Measurements from ENCODE around the gene DHRS3.

Gene DHRS3

DNA sequence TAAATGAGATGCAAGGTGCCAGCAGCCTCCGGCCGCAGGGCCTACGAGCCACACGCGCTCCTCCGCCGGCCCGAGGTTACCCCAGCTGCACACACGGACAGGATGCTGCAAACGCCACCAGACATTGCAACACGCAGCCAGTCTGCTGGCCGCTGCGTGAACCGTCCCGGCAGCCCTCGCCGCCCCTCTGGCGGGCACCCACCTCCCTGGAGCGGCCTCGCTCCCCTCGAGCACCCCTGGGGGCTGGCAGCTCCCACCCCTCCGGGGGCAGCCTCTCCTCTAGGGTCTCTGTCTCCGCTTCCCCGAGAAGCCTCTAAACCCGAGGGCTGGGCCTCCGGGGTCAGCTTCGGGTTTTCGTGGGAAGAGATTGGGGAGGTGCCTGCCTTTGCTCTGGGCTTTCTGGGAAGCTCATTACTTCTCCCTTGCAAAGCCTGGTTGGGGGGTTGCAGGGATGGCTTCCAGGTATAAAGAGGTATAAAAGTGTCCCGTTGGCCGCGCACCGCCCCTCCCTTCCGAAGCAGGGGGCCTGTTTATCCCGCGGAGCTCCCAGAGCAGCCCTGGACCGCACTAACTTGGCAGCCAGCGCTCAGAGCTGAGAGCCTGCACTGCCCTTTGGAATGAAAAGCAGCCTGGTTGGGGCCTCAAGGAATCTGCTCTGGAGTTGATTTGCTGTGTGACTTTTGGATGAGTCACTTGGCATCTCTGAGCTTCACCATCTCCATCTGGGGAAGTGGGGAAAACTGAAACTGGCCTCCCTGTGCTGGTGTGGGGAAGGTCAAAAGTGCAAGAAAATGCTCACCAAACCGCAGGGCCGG, 21.8 kb downstream of the DHRS3 start:
- ATAC-seq (peak; percentile 45), DNase-seq (peak; percentile 54)

DNA sequence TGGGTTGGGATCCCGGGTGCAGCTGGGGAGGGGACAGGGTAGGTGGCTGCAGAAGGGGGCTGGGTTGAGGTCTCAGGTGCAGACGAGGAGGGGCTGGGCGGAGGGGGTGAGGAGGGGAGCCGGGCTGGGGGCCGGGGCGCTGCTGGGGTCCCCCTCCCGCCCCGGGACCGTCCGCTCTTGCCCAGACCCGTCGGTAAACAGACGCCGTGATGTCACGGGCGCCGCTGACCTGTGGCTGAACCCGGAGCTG, 22.3 kb downstream of the DHRS3 start:
- DNase-seq (no peak), ATAC-seq (no peak)

DNA sequence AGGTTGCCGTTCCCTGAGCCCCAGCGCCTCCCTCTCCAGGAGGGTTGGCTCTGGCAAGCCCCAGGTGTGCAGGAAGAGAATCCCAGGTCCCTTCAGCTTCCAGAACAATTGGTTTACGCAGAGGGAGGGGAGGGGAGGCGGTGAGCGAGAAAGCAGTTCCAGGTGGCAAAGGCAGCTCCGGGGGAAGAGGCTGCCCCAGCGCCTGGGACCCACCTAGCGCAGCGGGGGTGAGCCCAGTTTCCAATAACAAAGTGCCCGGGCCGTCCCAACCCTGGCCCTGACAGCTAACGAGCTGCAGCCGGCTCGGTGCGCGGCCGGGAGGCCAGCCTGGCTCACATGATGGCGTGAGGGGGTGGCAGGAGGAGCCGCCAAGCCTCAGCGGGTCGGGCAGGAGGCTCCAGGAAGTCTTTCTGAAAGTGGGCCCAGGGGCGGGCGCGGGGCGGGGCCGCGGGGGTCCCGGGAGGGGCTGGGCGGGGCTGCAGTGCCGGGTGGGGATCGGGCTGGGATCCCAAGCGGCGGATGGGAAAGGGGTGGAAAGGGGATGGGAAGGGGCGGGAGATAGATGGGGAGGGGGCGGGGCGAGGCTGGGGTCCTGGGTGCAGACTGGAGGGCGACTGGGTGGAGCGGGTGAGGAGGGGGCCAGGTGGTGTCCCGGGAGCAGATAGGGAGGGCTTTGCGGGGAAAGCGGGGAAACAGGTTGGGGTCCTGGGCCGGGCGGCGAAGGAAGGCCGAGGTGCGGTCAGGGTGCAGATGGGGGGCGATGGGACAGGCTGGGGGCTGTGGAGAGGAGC, 22.8 kb downstream of the DHRS3 start:
- DNase-seq (peak; percentile 59), ATAC-seq (peak; percentile 67)

DNA sequence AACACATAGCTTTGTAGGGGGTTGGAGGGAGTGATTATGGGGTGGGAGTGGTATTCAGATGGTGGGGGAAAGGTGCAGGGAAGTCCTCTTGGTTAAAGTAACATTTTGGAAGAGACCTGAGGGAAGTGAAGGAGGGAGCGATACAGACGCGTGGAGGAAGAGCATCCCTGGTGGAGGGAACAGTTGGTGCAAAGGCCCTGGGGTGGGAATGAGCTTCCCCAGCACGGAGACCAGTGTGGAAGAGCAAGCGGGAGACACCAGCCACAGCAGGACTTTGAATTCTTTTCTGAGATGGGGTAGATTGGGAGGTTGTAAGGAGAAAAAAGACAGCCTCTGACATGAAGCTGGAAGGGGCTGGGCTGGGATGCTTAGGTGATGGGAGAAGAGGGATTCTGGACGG, 23.5 kb downstream of the DHRS3 start:
- ATAC-seq (no peak), DNase-seq (no peak)

DNA sequence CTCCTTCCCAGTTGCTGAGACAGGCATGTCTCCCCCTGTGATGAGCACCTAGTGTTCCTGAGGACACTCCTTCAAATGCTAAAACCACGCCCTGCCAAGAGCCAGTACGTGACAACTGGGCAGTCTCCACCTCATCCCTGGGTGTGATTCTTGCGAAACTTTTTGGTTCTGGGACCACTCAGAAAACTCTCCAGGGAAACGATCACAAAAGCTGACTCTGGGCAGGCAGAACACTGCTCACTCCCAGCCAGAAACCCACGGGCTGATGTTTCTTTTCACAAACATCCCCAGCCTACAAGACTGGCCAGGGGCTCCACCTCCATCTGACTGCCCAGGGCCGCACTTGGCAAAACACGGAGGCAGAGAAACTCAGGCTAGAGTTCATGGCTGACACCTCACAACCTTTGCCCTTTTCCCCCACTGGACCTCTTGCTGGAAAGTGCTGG, 24.4 kb downstream of the DHRS3 start:
- DNase-seq = no peak
- no peak for ATAC-seq

DNA sequence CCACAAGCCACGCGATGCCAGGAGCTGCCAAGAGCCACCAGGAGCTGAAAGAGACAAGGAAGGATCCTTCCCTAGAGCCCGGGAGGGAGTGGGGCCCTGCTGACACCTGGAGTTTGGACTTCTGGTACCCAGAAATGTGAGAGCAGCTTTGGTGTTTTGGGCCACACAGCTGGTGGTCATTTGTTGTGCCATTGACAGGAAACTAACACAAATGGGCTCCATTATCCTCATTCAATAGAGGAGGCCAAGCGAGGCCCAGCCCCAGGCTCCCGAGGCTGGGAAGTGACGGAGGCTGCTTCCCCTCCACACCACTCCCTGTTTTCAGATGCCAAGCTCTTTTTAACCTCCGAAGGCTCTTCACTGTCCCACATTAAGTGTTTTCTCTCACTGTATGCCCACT, 25.5 kb downstream of the DHRS3 start:
- ATAC-seq (no peak), DNase-seq (no peak)

DNA sequence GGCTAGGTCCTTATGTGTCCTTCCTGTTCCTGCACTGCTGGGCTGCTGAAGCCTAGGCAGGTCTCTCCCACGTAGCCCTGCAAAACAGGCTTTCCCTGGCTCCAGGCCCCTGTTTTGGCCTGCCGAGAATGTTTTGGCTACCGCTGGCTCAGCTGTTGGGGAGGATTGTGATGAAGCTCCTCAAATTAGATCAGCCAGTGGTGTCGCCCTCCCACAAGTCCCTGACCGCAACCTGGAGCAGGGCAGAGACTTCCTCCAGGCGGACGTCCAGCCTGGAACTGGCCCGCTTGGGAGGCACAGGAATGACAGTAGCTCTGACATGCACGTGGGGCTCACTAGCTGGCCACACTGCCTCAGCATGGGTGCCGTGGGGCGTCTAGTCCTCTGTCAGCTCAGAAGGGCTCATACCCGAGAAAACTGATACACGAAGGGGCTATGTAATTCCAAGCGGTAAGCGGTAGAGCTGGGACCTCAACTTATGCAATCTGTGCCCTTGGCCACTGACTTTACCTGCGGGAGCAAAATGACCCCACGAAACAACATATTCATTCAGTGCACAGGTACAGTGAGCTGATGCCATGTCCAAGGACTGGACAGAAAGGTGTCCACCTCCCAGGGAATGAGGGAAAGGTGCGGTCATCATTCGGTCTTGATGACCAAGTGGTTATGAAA, 26.6 kb downstream of the DHRS3 start:
- DNase-seq = no peak
- no peak for ATAC-seq

DNA sequence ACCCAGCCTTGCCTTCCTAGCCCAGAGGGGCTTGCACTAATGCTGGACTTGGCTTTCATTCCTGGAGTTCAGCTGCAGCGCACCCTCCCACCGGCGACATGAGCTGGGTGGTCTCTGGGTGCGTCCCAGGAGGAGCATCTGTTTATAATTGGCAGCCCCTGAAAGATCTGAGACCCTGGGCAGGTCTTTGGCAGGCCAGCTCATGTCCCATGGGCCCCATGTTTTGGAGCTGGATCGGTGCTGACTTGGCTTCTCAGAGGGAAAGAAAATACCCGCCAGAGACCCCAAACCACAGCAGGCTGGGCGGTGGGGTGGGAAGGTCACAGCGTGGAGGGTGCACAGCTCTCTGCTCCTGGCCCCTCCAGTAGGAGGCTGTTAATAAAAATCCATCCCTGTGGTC, 29.3 kb downstream of the DHRS3 start:
- DNase-seq = no peak
- ATAC-seq = no peak

DNA sequence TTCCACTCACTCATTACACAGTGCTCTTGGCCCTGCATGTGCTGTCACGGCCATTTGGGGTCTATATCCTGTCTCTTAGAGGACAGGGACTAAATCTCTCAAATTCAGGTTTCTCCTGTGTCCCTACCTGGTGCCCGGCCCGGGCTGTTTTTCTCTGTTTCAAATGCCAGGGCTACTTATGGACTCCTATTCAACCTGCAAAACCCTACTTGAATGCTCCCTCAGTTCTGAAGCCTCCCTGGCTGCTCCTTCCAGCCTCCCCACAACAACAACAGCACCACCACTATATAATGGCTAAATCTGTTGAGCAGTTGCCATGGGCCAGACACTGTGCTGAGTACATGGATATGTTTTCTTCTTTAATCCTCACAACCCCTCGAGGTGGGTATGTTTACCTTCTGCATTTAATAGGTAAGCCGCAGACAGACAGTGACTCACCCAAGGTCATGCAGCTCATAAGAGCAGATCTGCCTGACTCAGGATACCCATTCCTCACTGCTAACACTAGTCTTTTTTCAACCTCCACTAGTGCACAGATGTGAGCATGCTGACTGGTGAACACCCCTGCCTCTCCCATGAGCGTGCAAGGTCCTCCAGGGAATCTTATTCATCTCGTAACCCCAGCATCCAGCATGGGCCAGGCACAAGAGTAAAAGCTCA, 29.9 kb downstream of the DHRS3 start:
- peak; percentile 44 for ATAC-seq

DNA sequence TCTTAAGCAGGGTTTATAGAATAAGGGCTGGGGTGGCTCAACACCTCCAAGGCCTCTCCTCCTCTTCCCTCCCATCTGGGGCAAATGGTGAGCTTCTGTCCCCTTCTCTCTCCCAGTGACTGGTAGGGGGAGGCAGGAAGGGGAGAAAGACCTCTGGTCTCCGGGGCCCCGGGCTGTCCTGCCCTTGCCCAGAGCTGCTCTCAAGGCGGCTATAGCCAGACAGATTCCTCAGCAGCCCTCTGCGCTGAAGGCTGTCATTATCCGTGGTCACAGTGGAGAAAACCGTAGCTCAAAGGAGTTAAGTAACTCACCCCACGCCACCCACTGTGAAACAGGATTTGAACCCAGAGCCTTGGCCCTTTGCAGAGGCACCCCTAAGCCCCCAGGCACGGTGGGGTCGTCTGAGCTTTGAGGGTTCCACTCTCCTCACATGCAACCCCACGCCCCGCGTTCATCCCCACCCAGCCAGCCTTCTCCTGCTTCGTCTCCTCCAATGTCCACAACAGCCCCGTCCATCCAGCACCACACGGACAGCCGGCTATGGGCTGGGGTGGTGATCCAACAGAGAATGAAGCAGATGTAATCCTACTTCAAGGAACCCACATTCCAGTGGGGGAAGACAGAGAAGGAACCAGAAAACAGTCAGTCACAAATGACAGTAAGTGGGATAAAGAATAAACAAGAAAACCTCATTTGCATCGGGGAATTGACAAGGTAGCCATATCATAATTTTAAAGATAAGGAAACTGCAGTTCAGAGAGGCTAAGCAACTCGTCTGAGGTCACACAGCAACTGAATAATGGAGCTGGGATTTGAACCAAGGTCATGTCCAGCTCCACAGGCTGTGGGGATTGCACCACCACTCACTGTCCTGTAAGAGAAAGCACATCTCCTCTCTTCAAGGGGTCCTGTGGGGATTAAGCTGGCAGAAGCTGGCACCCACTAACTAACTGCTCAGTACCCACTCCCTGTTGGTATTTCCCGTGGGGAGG, 31.8 kb downstream of the DHRS3 start:
- DNase-seq (no peak), ATAC-seq (no peak)

More for the DNA sequence above, 29.9 kb downstream of the DHRS3 start:
- DNase-seq = no peak

DNA sequence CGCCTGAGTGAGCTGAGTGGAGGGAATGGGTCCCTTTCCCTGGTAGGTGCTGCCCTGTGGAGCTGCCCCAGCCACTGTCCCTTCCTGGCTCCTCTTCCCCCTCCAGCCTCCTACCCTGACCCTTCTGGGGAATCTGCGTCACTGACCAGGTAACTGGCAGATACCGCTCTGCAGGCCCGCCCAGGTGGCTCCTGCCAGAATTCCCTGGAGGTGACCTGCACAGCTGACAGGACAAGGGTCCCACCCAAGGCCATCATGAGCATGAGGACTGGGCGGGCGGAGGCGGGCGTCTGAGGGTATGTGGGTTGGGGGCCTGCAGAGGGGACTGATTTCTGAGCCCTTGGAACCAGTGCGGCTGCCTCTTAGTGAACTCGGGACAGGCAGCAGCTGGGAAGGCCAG, 32.5 kb downstream of the DHRS3 start:
- DNase-seq (no peak), ATAC-seq (no peak)

DNA sequence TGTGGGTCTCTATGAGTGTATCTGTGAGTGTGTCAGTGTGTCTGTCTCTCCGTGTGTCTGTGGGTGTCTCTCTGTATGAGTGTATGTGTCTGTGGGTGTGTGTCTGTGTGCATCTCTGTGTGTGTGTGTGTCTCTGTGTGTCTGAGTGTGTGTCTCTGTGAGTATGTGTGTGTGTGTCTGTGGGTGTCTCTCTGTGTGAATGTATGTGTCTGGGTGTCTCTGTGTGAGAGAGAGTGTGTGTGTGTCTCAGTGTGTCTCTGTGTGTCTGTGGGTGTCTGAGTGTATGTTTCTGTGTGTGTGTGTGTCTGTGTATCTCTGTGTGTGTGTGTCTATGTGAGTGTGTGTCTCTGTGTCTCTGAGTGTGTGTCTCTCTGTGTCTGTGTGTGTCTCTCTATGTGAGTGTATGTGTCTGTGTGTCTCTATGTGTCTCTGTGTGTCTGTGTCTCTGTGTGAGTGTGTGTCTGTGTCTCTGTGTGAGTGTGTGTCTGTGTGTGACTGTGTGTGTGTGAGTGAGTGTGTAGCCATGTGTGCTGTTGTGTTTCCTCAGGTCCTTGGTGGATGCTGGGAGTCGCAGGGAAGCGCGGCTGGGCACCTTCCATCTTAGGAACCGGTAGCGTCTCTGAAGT, 33.0 kb downstream of the DHRS3 start:
- ATAC-seq (no peak), DNase-seq (no peak)

DNA sequence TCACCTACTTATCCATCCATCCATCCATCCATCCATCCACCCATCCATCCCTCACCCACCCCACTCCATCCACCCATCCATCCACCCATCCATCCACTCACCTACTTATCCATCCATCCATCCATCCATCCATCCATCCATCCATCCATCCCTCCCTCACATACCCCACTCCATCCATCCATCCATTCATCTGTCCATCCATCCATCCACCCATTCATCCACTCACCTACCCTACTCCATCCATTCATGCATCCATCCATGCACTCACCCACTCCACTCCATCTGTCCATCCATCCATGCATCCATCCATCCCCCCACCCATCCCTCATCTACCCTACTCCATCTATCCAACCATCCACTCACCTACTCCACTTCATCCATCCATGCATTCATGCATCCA, 34.5 kb downstream of the DHRS3 start:
- no peak for DNase-seq
- no peak for ATAC-seq

DNA sequence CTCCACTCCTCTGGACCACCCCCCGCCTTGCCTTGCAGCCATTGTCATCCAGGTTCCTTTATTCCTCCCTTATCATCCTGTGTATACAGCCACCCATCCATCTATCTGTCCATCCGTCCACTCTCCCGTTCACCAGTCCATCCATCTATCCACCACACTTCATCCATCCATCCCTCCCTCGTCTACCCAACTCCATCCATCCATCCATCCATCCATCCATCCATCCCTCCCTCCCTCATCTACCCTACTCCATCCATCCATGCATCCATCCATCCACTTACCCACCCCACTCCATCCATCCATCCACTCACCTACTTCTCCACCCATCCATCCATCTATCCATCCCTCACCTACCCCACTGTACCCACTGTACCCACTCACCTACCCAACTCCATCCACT, 35.4 kb downstream of the DHRS3 start:
- no peak for ATAC-seq

DNA sequence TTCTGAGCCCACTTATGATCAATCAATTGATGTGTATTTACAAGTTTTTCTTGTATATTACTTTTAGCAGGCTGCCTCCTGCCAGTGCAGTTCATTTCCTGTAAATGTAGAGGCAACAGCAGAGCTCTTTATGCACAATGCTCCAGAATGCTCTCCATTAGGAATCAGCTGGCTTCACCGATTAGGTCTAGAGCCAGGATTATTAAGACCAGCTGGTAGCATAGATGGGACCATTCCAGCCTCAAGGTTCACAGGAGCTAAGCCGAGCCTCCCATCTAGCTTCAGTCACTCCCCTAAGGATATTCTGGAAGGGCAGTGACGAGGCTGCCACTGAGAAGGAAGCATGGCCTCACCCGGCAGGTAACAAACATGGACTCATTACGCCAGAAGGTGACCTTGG, 36.8 kb downstream of the DHRS3 start:
- DNase-seq = no peak
- no peak for ATAC-seq

More for the DNA sequence above, 35.4 kb downstream of the DHRS3 start:
- DNase-seq = no peak

DNA sequence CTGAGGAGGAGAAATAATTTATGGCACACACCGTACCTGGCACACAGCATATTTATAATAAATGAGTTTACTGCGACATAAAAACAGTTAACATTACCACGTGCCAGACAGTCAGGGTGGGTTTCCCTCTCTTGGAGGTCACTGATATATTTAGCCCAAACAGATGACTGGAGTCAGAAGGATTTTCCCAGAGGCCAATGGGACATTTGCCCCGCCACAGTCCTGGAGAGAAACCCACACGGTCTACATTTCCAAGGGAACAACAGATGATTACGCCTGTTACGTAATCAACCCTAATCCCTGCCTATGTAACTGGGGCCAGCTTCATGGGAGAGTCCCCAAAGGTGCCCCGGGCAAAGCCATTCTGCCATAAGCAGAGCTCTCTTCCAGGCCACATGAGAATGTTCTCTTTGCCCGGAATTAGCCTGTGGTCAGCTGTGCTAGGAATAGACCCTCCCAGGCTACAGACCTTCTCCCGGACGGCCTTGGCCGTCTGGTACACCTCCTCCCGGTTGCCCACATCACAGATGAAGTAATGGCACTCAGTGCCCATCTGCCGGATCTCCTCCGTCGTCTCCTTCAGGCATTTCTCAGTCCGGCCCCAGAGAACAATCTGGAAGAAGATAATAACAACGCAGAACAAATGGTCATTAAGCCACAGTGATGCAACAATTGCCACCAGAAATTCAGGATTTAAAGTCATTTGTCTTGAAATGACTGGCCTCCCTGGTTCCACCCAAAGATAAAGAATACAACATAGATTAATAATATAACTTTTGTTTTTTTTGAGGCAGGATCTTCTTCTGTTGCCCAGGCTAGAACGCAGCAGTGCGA, 37.7 kb downstream of the DHRS3 start:
- DNase-seq (no peak), ATAC-seq (no peak)

DNA sequence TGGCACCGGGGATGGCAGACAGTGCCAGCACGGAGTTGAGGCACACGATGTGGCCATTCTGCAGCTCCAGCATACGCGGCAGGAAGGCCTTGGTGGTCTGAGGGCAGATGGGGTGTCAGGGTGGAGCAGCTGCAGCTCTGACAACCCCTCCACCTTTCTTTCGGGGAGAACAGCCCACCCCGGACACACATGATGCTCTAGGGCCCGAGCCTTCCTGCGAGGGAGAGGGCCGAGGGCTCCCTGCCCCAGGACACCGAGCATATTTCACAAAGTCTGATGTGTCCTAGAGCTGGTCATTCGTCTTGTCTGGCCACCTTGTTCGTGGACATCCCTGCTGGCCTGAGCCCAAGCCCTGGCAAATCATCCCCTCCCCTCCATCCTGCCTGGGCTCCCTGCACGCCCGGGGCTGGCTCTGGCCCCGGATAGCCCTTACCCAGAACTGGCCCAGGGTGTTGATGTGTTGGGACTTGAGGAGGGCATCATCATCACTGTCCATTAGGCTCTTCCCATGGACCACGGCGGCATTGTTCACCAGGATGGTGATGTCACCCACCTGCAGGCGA, 39.1 kb downstream of the DHRS3 start:
- ATAC-seq (no peak), DNase-seq (no peak)

DNA sequence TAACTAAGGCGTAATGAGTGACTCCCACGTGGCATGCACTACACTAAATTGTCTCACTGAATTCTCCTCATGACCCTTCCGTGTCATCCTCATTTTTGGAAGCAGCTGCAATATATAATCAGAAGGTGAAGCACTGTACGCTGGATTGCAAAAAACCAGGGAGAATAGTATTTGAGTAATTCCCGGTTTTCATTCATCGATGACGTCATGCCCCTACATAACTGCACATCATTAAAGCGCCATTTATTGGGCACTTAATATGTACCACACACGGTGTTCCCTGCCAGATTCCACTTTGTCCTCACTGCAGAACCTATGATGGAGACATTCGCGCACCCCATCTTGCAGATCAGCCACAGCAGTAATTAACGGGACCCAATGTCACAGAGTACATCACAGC, 41.0 kb downstream of the DHRS3 start:
- no peak for ATAC-seq
- no peak for DNase-seq

DNA sequence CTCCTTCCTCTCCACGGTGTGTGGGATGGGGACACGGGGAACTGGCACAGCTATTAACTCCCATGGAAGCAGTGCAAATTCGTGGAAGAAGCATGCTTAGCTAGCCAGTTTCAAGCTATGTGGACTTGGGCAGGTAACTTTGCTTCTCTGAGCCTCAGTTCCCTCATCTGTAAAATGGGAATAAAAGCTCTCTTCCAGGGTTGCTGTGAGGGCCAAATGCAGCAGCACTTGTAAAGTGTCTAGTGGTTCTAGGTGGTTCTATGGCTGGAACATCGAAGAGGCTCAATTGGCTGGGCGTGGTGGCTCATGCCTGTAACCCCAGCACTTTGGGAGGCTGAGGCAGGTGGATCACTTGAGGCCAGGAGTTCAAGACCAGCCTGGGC, 43.3 kb downstream of the DHRS3 start:
- DNase-seq (no peak), ATAC-seq (no peak)

Measured in stimulated activated naive CD8-positive, alpha-beta T cell treated with anti-CD3 and anti-CD28 coated beads, Interleukin-15, Interleukin-2, amounts not matched to agents 100 U/mL and 50 U/mL, for 24 hours (primary cell).